Hepatocyte (in vitro differentiated cells): ENCODE measurements around the gene MYOD1. TPM values are rescaled to one million over a fixed set of nuclear protein-coding genes. Genes with fewer than 3 reads are reported as not detected.

Experiments
- DNase-seq: peaks from one replicate; pipeline ENCODE4 v3.0.0-alpha.2; 2016; ENCODE audit warnings: low spot score
- H2AFZ ChIP-seq: fragments of 200-600 bp; sonication (generic); 2 replicates; pipeline ENCODE4 v1.6.0; 2016; ENCODE audit warnings: antibody characterized with exemption, mild to moderate bottlenecking
- H3K27ac ChIP-seq: fragments of 200-600 bp; sonication (generic); 2 replicates; pipeline ENCODE4 v1.5.1; 2016; ENCODE audit warnings: mild to moderate bottlenecking
- H3K27me3 ChIP-seq: fragments of 200-600 bp; sonication (generic); 2 replicates; pipeline ENCODE4 v1.6.1; 2016
- H3K36me3 ChIP-seq: fragments of 200-600 bp; sonication (generic); replicated peaks from 2 replicates; pipeline ENCODE4 v1.5.1; 2016; ENCODE audit warnings: low read depth; ENCODE audit not compliant: insufficient read depth
- H3K4me1 ChIP-seq: fragments of 200-600 bp; sonication (generic); 2 replicates; pipeline ENCODE4 v1.5.1; 2016; ENCODE audit warnings: mild to moderate bottlenecking, moderate library complexity; ENCODE audit not compliant: insufficient read depth
- H3K4me2 ChIP-seq: fragments of 200-600 bp; sonication (generic); 2 replicates; pipeline ENCODE4 v1.6.0; 2016
- H3K4me3 ChIP-seq: fragments of 200-600 bp; sonication (generic); 2 replicates; pipeline ENCODE4 v1.5.1; 2016; ENCODE audit warnings: mild to moderate bottlenecking
- H3K79me2 ChIP-seq: fragments of 200-600 bp; sonication (generic); 2 replicates; pipeline ENCODE4 v1.6.0; 2017; ENCODE audit warnings: mild to moderate bottlenecking
- H3K9me2 ChIP-seq: fragments of 200-600 bp; sonication (generic); replicated peaks from 2 replicates; pipeline ENCODE4 v1.6.0; 2017; ENCODE audit warnings: mild to moderate bottlenecking; ENCODE audit not compliant: insufficient read depth
- H3K9me3 ChIP-seq: fragments of 200-600 bp; sonication (generic); 2 replicates; pipeline ENCODE4 v1.5.1; 2016; ENCODE audit warnings: low read depth, mild to moderate bottlenecking
- H4K20me1 ChIP-seq: fragments of 200-600 bp; sonication (generic); 2 replicates; pipeline ENCODE4 v1.6.0; 2016; ENCODE audit warnings: mild to moderate bottlenecking; ENCODE audit not compliant: insufficient read depth, poor library complexity, severe bottlenecking
- CTCF ChIP-seq: fragments of 200-600 bp; sonication (generic); IDR thresholded peaks from 2 replicates; pipeline ENCODE4 v1.5.1; 2016; ENCODE audit warnings: antibody characterized with exemption, mild to moderate bottlenecking; ENCODE audit not compliant: poor library complexity
- EZH2 ChIP-seq: fragments of 200-600 bp; sonication (generic); IDR thresholded peaks from 2 replicates; pipeline ENCODE4 v1.6.1; 2016; ENCODE audit warnings: antibody characterized with exemption, mild to moderate bottlenecking, borderline replicate concordance
- EZH2phosphoT487 ChIP-seq: fragments of 200-600 bp; sonication (generic); IDR thresholded peaks from one replicate; pipeline ENCODE4 v1.6.1; 2018; ENCODE audit warnings: antibody characterized with exemption, mild to moderate bottlenecking, low read depth, moderate library complexity; ENCODE audit not compliant: unreplicated experiment, severe bottlenecking
- WGBS: methylation state at CpG from one replicate; pipeline ENCODE4 v1.1.6; 2016; ENCODE audit warnings: low lambda C conversion rate; ENCODE audit errors: missing lambda C conversion rate; 5-methylcytosine and 5-hydroxymethylcytosine counted together
- polyA plus RNA-seq: library from polyadenylated mRNA; unstranded; fragments of >200 nt; fragmentation: Nextera tagmentation; extraction: Ambion mirVana; gene quantifications from 2 replicates; pipeline ENCODE4 v1.2.1, GENCODE V29; 2016
- total RNA-seq: library from RNA; depleted of rRNA; stranded (reverse); fragments of >200 nt; gene quantifications from 2 replicates; pipeline ENCODE4 v1.2.3, GENCODE V29; 2014

The MYOD1 gene
- not detected in 2 replicates for total RNA-seq
- not detected in 2 replicates for polyA plus RNA-seq

GRCh38 chr11:17719028-17719937, at the start of gene MYOD1:
Gene MYOD1, plus strand, starts transcription at chr11:17719571. Its CDS starts 212 bp downstream, at chr11:17719783.
- Histone ChIP-seq H3K9me3 (no peaks in the 10 kb centered on the region), H3K4me3 (no peak within 1 kb of the TSS), H3K27me3 (peaks cover 100% of the 10 kb centered on the region), H3K36me3 (no peaks in the 10 kb centered on the region), H3K4me1 (peaks cover 6% of the 10 kb centered on the region), H2AFZ (no peak within 1 kb of the TSS), H3K4me2 (peak within 1 kb of the TSS; percentile 66), H4K20me1 (no peaks in the 10 kb centered on the region), H3K79me2 (no peaks in the 10 kb centered on the region), H3K9me2 (no peaks in the 10 kb centered on the region), H3K27ac (no peak within 1 kb of the TSS)
- TF ChIP-seq EZH2 = no peak
- TF ChIP-seq EZH2phosphoT487 = no peak
- no peak for TF ChIP-seq CTCF
- no peak for DNase-seq
- WGBS = 9% methylated on average over 36 of the region's 68 CpGs

GRCh38 chr11:17672469-17672868, 46.9 kb upstream of the MYOD1 start:
- Histone ChIP-seq H3K27ac (no peak overlapping the region), H4K20me1 (no peaks in the 10 kb centered on the region), H3K4me3 (no peak overlapping the region), H3K27me3 (peaks cover 37% of the 10 kb centered on the region), H3K9me2 (no peaks in the 10 kb centered on the region), H2AFZ (no peak overlapping the region), H3K4me2 (no peak overlapping the region), H3K79me2 (no peaks in the 10 kb centered on the region), H3K36me3 (no peaks in the 10 kb centered on the region), H3K9me3 (no peaks in the 10 kb centered on the region), H3K4me1 (no peaks in the 10 kb centered on the region)
- DNase-seq = no peak
- TF ChIP-seq CTCF = no peak
- no peak for TF ChIP-seq EZH2phosphoT487
- no peak for TF ChIP-seq EZH2
- WGBS = 86% methylated on average over 7 of the region's 7 CpGs

GRCh38 chr11:17673951-17674350, 45.4 kb upstream of the MYOD1 start:
- H3K4me2 ChIP-seq = no peak overlapping the region
- no peaks in the 10 kb centered on the region for H4K20me1 ChIP-seq
- H3K9me2 ChIP-seq = no peaks in the 10 kb centered on the region
- H3K36me3 ChIP-seq = no peaks in the 10 kb centered on the region
- H3K79me2 ChIP-seq = no peaks in the 10 kb centered on the region
- WGBS = 83% methylated on average over 1 of the region's 1 CpG
- H2AFZ ChIP-seq = no peak overlapping the region
- no peak for DNase-seq
- no peak overlapping the region for H3K4me3 ChIP-seq
- H3K27me3 ChIP-seq = peaks cover 33% of the 10 kb centered on the region
- no peaks in the 10 kb centered on the region for H3K9me3 ChIP-seq
- TF ChIP-seq EZH2phosphoT487 = no peak
- no peak for TF ChIP-seq EZH2
- TF ChIP-seq CTCF = no peak
- H3K4me1 ChIP-seq = no peaks in the 10 kb centered on the region
- H3K27ac ChIP-seq = no peak overlapping the region
